KOPT-K1 (cell line): Measurements from ENCODE around the gene ARHGEF18.

Experiments used
- H3K27ac ChIP-seq: fragments of 200-600 bp; sonication (generic); 2 replicates; pipeline ENCODE4 v1.5.1; 2016; ENCODE audit warnings: antibody characterized with exemption, mild to moderate bottlenecking, low read depth, low read length; ENCODE audit not compliant: poor library complexity, severe bottlenecking
- H3K36me3 ChIP-seq: fragments of 200-600 bp; sonication (generic); 2 replicates; pipeline ENCODE4 v1.5.1; 2017; ENCODE audit warnings: antibody characterized with exemption, mild to moderate bottlenecking, low read length, moderate library complexity; ENCODE audit not compliant: insufficient read depth
- H3K9me3 ChIP-seq: fragments of 200-600 bp; sonication (generic); 2 replicates; pipeline ENCODE4 v1.5.1; 2017; ENCODE audit warnings: antibody characterized with exemption, low read length, mild to moderate bottlenecking; ENCODE audit not compliant: insufficient read depth, poor library complexity, severe bottlenecking

The ARHGEF18 gene

GRCh38 chr19:7336321-7336973 lies 12.3 kb upstream of the ARHGEF18 start:
- no peaks in the 10 kb centered on the region for H3K36me3 ChIP-seq
- H3K27ac ChIP-seq, result no peak overlapping the region
- H3K9me3 ChIP-seq, result no peaks in the 10 kb centered on the region

GRCh38 chr19:7337380-7338194 lies 11.2 kb upstream of the ARHGEF18 start:
- no peaks in the 10 kb centered on the region for H3K9me3 ChIP-seq
- no peaks in the 10 kb centered on the region for H3K36me3 ChIP-seq
- no peak overlapping the region for H3K27ac ChIP-seq

- Histone ChIP-seq H3K9me3 (no peaks in the 10 kb centered on the region), H3K27ac (peak overlapping the region; percentile 41), H3K36me3 (no peaks in the 10 kb centered on the region)
Measured at GRCh38 chr19:7340959-7341837, 7.5 kb upstream of the ARHGEF18 start.

GRCh38 chr19:7342143-7342542 lies 6.6 kb upstream of the ARHGEF18 start:
- Histone ChIP-seq H3K36me3 (no peaks in the 10 kb centered on the region), H3K9me3 (no peaks in the 10 kb centered on the region), H3K27ac (no peak overlapping the region)

GRCh38 chr19:7346488-7346971 lies 2.2 kb upstream of the ARHGEF18 start:
- H3K27ac ChIP-seq, result peak overlapping the region; percentile 99
- H3K36me3 ChIP-seq, result peaks cover 8% of the 10 kb centered on the region
- H3K9me3 ChIP-seq, result peaks cover 7% of the 10 kb centered on the region

GRCh38 chr19:7346997-7347396 lies 1.7 kb upstream of the ARHGEF18 start:
- Histone ChIP-seq H3K27ac (peak overlapping the region; percentile 99), H3K36me3 (peaks cover 13% of the 10 kb centered on the region), H3K9me3 (peaks cover 12% of the 10 kb centered on the region)

GRCh38 chr19:7349231-7349591 lies 474 bp downstream of the ARHGEF18 start:
- Histone ChIP-seq H3K9me3 (peaks cover 15% of the 10 kb centered on the region), H3K27ac (peak overlapping the region; percentile 99), H3K36me3 (peaks cover 26% of the 10 kb centered on the region)

GRCh38 chr19:7349961-7350711 lies 1.4 kb downstream of the ARHGEF18 start:
- Histone ChIP-seq H3K27ac (peak overlapping the region; percentile 99), H3K36me3 (peaks cover 35% of the 10 kb centered on the region), H3K9me3 (peaks cover 15% of the 10 kb centered on the region)

GRCh38 chr19:7351861-7352260 lies 3.1 kb downstream of the ARHGEF18 start:
- Histone ChIP-seq H3K27ac (no peak overlapping the region), H3K36me3 (peaks cover 52% of the 10 kb centered on the region), H3K9me3 (peaks cover 15% of the 10 kb centered on the region)

- Histone ChIP-seq H3K36me3 (peaks cover 86% of the 10 kb centered on the region), H3K9me3 (peaks cover 15% of the 10 kb centered on the region), H3K27ac (no peak overlapping the region)
Measured at GRCh38 chr19:7355151-7355820, 6.5 kb downstream of the ARHGEF18 start.

- Histone ChIP-seq H3K9me3 (peaks cover 14% of the 10 kb centered on the region), H3K36me3 (peaks cover 91% of the 10 kb centered on the region), H3K27ac (no peak overlapping the region)
Measured at GRCh38 chr19:7355871-7356270, 7.1 kb downstream of the ARHGEF18 start.

- peaks cover 91% of the 10 kb centered on the region for H3K36me3 ChIP-seq
- peaks cover 3% of the 10 kb centered on the region for H3K9me3 ChIP-seq
- H3K27ac ChIP-seq, result no peak overlapping the region
Measured at GRCh38 chr19:7356899-7357627, 8.3 kb downstream of the ARHGEF18 start.

GRCh38 chr19:7358102-7358597 lies 9.4 kb downstream of the ARHGEF18 start:
- Histone ChIP-seq H3K36me3 (peaks cover 94% of the 10 kb centered on the region), H3K9me3 (no peaks in the 10 kb centered on the region), H3K27ac (no peak overlapping the region)
